Activated naive CD4-positive, alpha-beta T cell treated with anti-CD3 and anti-CD28 coated beads for 36 hours (primary cell): Measurements from ENCODE around the gene SNAP47. TPM values are rescaled to one million over a fixed set of nuclear protein-coding genes. Genes with fewer than 3 reads are reported as not detected.
A peak's percentile ranks its signal among the peaks of the same experiment; 100 is the strongest.

ENCODE experiments used
- CTCF ChIA-PET: fragments of 350-600 bp; sonication (Branson Sonifier 250); formaldehyde crosslinking; loops from one replicate; lab custom pipeline; 2021; ENCODE audit warnings: antibody characterized with exemption; lab: Charles Lee
- DNase-seq: peaks from one replicate; pipeline ENCODE4 v3.0.0-alpha.2; 2020
- H3K27ac Mint-ChIP-seq: one replicate; pipeline ENCODE4 v1.8.0; 2021; ENCODE audit warnings: mild to moderate bottlenecking, mixed read lengths
- H3K27me3 Mint-ChIP-seq: one replicate; pipeline ENCODE4 v1.8.0; 2021; ENCODE audit warnings: low read depth, mixed read lengths
- H3K36me3 Mint-ChIP-seq: one replicate; pipeline ENCODE4 v1.8.0; 2021; ENCODE audit warnings: low read depth, mixed read lengths
- H3K4me1 Mint-ChIP-seq: one replicate; pipeline ENCODE4 v1.8.0; 2021; ENCODE audit warnings: low read depth, mixed read lengths
- H3K4me3 Mint-ChIP-seq: one replicate; pipeline ENCODE4 v1.8.0; 2021; ENCODE audit warnings: mild to moderate bottlenecking, moderate library complexity, mixed read lengths
- H3K9me3 Mint-ChIP-seq: one replicate; pipeline ENCODE4 v1.8.0; 2021; ENCODE audit warnings: mixed read lengths
- intact Hi-C: fragments of 100-400 bp; cut with micrococcal nuclease; formaldehyde crosslinking; loops from one replicate; pipeline ENCODE4 v1.15.1; 2023
- total RNA-seq, 2 experiments: library from RNA; stranded (reverse); gene quantifications; one replicate each; pipeline ENCODE4 v1.2.3, GENCODE V29; 2021

SNAP47 gene
- total RNA-seq, 2 experiments from 2014 or later = 18.7 to 23.0 TPM

- CTCF ChIA-PET = interaction anchor here (1.0 to 2.1 kb wide), 2 partner anchors 192 to 195 kb away, joined by 3 to 5 read pairs; no protein-coding TSS in a partner anchor
- peak overlapping the region; percentile 12 for H3K27ac Mint-ChIP-seq
- H3K9me3 Mint-ChIP-seq = peaks cover 5% of the 10 kb centered on the region
- DNase-seq = peak; percentile 52
- no peaks in the 10 kb centered on the region for H3K27me3 Mint-ChIP-seq
- intact Hi-C loops = loop anchor here (1.0 kb wide), 1 partner anchor 23 kb away; the partner anchor contains the start of genes JMJD4 and SNAP47
- no peak overlapping the region for H3K4me3 Mint-ChIP-seq
- peaks cover 66% of the 10 kb centered on the region for H3K4me1 Mint-ChIP-seq
- H3K36me3 Mint-ChIP-seq = peaks cover 31% of the 10 kb centered on the region
Measured at GRCh38 chr1:227758366-227758765, 23.1 kb downstream of the SNAP47 start.

DNA sequence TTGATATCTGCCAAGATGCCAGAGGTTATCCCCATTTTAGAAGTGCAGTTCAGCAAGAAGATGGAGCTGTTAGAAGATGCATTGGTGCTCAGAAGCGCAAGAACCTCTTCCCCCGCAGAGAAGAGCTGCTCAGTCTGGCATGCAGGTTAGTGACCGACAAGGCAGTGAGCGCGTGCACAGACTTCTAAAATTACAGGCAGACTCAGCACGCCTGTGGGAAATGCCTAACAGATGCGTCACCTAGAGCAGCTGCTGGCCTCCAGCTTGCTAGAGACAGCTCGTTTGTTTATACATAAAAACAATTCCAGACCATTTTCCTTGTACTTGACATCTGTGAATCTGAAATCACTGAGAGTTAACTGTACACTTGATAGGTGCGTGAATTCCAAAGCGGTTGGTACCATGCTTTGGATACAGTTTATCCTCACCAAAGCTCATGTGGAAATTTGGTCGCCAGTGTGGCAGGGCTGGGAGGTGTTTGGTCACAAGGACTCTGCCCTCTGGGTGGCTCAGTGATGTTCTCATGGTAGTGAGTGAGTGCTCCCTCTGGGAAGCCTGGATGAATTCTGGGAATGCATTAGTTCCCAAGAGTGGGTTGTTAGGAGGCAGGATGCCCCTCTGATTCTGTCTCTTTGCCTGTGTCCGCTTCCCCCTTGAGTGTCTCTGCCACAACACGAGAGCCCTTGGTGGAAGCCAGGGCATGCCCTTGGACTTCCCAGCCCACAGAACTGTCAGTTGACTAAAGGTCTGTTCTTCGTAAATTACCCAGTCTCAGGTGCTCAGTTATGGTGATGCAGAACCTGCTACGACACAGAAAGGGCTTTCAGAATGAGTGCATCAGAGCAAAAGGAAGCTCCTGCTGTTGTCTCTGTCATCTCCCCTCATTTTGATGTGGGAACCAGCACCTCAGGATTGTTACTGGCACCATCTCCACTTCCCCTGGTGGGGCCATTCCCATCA lies 24.4 kb downstream of the SNAP47 start:
- no peaks in the 10 kb centered on the region for H3K27me3 Mint-ChIP-seq
- H3K27ac Mint-ChIP-seq = peak overlapping the region; percentile 80
- peaks cover 5% of the 10 kb centered on the region for H3K9me3 Mint-ChIP-seq
- peak; percentile 63 for DNase-seq
- CTCF ChIA-PET = interaction anchor here (0.7 to 1.3 kb wide), 5 partner anchors 107 to 882 kb away, joined by 3 to 4 read pairs (median 3); no protein-coding TSS in a partner anchor
- peaks cover 31% of the 10 kb centered on the region for H3K36me3 Mint-ChIP-seq
- H3K4me1 Mint-ChIP-seq = peaks cover 74% of the 10 kb centered on the region
- intact Hi-C loops = loop anchor here (2.0 to 10.0 kb wide), 4 partner anchors 128 to 405 kb away; partner anchors contain the start of genes IBA57 and ZNF678
- no peak overlapping the region for H3K4me3 Mint-ChIP-seq

GRCh38 chr1:227760377-227760776 lies 25.1 kb downstream of the SNAP47 start:
- DNase-seq = no peak
- Mint-ChIP-seq H3K36me3 (peaks cover 31% of the 10 kb centered on the region), H3K4me1 (peaks cover 82% of the 10 kb centered on the region), H3K27ac (peak overlapping the region; percentile 80), H3K27me3 (no peaks in the 10 kb centered on the region), H3K4me3 (no peak overlapping the region), H3K9me3 (peaks cover 5% of the 10 kb centered on the region)
- CTCF ChIA-PET = interaction anchor here (1.3 to 3.7 kb wide), 2 partner anchors 191 to 193 kb away, joined by 3 to 21 read pairs; no protein-coding TSS in a partner anchor
- intact Hi-C loops = loop anchor here (2.0 to 10.0 kb wide), 4 partner anchors 127 to 404 kb away; partner anchors contain the start of genes IBA57 and ZNF678

- CTCF ChIA-PET = interaction anchor here (1.2 to 3.7 kb wide), 5 partner anchors 9 to 194 kb away, joined by 3 to 21 read pairs (median 6); partner anchors contain the start of gene WNT9A
- Mint-ChIP-seq H3K27ac (no peak overlapping the region), H3K4me1 (peaks cover 86% of the 10 kb centered on the region), H3K27me3 (no peaks in the 10 kb centered on the region), H3K4me3 (no peak overlapping the region), H3K36me3 (peaks cover 32% of the 10 kb centered on the region), H3K9me3 (peaks cover 5% of the 10 kb centered on the region)
- intact Hi-C loops = loop anchor here (1.0 to 10.0 kb wide), 8 partner anchors 31 to 403 kb away; partner anchors contain the start of genes IBA57 and ZNF678
- DNase-seq = no peak
Measured at GRCh38 chr1:227761621-227762230, 26.5 kb downstream of the SNAP47 start.

GRCh38 chr1:227762231-227762911 lies 27.1 kb downstream of the SNAP47 start:
- Mint-ChIP-seq H3K4me3 (no peak overlapping the region), H3K27ac (no peak overlapping the region), H3K9me3 (peaks cover 5% of the 10 kb centered on the region), H3K27me3 (no peaks in the 10 kb centered on the region), H3K36me3 (peaks cover 34% of the 10 kb centered on the region), H3K4me1 (peaks cover 86% of the 10 kb centered on the region)
- peak; percentile 91 for DNase-seq
- intact Hi-C loops = loop anchor here (1.0 to 10.0 kb wide), 7 partner anchors 32 to 402 kb away; partner anchors contain the start of genes IBA57 and ZNF678
- CTCF ChIA-PET = interaction anchor here (0.6 to 3.7 kb wide), 8 partner anchors 10 to 194 kb away, joined by 3 to 21 read pairs (median 4); partner anchors contain the start of gene WNT9A

- Mint-ChIP-seq H3K4me1 (peaks cover 82% of the 10 kb centered on the region), H3K27me3 (no peaks in the 10 kb centered on the region), H3K9me3 (peaks cover 5% of the 10 kb centered on the region), H3K27ac (no peak overlapping the region), H3K4me3 (no peak overlapping the region), H3K36me3 (peaks cover 33% of the 10 kb centered on the region)
- no peak for DNase-seq
- intact Hi-C loops = loop anchor here (5.0 to 10.0 kb wide), 3 partner anchors 124 to 401 kb away; partner anchors contain the start of genes IBA57 and ZNF678
- CTCF ChIA-PET = interaction anchor here (0.6 to 3.7 kb wide), 9 partner anchors 10 to 368 kb away, joined by 3 to 21 read pairs (median 4); no protein-coding TSS in a partner anchor
Measured at GRCh38 chr1:227763246-227764018, 28.2 kb downstream of the SNAP47 start.

DNA sequence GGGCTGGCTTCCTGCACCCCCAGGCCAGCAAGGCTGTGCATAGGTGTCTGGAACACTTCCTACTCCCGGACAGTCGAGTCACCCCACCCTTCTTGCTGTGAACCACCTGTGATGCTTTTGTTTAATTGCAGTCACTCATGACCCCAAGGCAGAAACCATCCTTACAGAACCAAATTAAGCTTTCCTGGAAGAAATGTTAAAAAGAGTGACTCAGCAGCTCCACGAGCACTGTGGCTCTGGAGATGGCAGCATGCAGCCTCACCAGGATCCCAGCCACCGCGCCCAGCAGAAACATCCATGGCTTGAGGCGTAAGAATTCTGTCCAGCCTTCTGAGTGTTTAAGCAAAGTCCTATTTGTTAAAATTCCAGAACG lies 28.8 kb downstream of the SNAP47 start:
- intact Hi-C loops = loop anchor here (5.0 to 10.0 kb wide), 3 partner anchors 123 to 401 kb away; partner anchors contain the start of genes IBA57 and ZNF678
- CTCF ChIA-PET = interaction anchor here (0.6 to 3.7 kb wide), 5 partner anchors 10 to 194 kb away, joined by 3 to 21 read pairs (median 4); no protein-coding TSS in a partner anchor
- peaks cover 5% of the 10 kb centered on the region for H3K9me3 Mint-ChIP-seq
- H3K4me1 Mint-ChIP-seq = peaks cover 76% of the 10 kb centered on the region
- no peaks in the 10 kb centered on the region for H3K27me3 Mint-ChIP-seq
- H3K27ac Mint-ChIP-seq = no peak overlapping the region
- H3K4me3 Mint-ChIP-seq = no peak overlapping the region
- no peak for DNase-seq
- H3K36me3 Mint-ChIP-seq = peaks cover 29% of the 10 kb centered on the region

- Mint-ChIP-seq H3K4me3 (no peak overlapping the region), H3K36me3 (peaks cover 23% of the 10 kb centered on the region), H3K27ac (no peak overlapping the region), H3K4me1 (peaks cover 62% of the 10 kb centered on the region), H3K9me3 (peaks cover 2% of the 10 kb centered on the region), H3K27me3 (no peaks in the 10 kb centered on the region)
- intact Hi-C loops = loop anchor here (1.0 to 10.0 kb wide), 3 partner anchors 23 to 399 kb away; partner anchors contain the start of genes IBA57 and ZNF678
- no peak for DNase-seq
- CTCF ChIA-PET = interaction anchor here (0.6 to 1.9 kb wide), 5 partner anchors 84 to 380 kb away, joined by 3 to 9 read pairs (median 3); no protein-coding TSS in a partner anchor
Measured at GRCh38 chr1:227765261-227766014, 30.2 kb downstream of the SNAP47 start.

- Mint-ChIP-seq H3K4me1 (peaks cover 58% of the 10 kb centered on the region), H3K9me3 (no peaks in the 10 kb centered on the region), H3K27me3 (no peaks in the 10 kb centered on the region), H3K36me3 (peaks cover 18% of the 10 kb centered on the region), H3K27ac (no peak overlapping the region), H3K4me3 (no peak overlapping the region)
- DNase-seq = peak; percentile 76
- intact Hi-C loops = loop anchor here (1.0 to 10.0 kb wide), 3 partner anchors 22 to 399 kb away; partner anchors contain the start of genes IBA57 and ZNF678
- CTCF ChIA-PET = interaction anchor here (0.6 to 1.9 kb wide), 4 partner anchors 180 to 381 kb away, joined by 3 to 9 read pairs (median 4); no protein-coding TSS in a partner anchor
Measured at GRCh38 chr1:227766015-227766634, 30.9 kb downstream of the SNAP47 start.
